ENCODE data around the gene PLXDC2. TPM values are rescaled to one million over a fixed set of nuclear protein-coding genes. Genes with fewer than 3 reads are reported as not detected.

PLXDC2 gene
- total RNA-seq, 1 experiment from 2014 or later: 0.20 TPM

DNA sequence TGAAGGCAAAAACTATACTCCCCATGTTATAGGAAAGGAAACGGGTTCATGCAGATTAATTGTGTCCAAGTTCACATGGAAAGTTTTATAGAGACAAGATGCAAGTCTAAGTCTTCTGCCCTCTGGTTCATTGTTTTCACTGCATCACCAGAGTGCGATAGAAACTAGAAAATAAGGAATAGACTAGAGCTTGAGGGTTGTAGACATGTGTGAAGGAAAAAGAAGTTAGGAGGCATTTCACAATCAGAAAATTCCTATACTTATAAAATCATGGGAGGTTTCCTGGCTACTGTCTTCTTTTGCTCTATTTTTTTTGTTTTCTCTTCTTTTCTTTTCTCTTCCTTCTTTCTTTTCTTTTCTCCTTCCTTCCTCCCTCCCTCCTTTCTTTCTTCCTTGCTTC lies 329.8 kb downstream of the PLXDC2 start:
- Histone ChIP-seq H3K4me2 (ENCODE audit: low read length) (no peak overlapping the region), H2AFZ (ENCODE audit: low read depth, low read length, poor library complexity, severe bottlenecking) (no peak overlapping the region), H4K20me1 (ENCODE audit: insufficient read depth) (no peaks in the 10 kb centered on the region), H3K4me3 (replicated peaks in 1 of 2; ENCODE audit: low read depth in 1 of 2, low read length in 2 of 2) (no peak overlapping the region), H3K36me3 (ENCODE audit: control insufficient read depth in 1 of 2, insufficient read depth in 2 of 2, low read length in 2 of 2) (no peaks in the 10 kb centered on the region), H3K9me3 (ENCODE audit: control insufficient read depth in 1 of 2, insufficient read depth in 1 of 2, low read depth in 1 of 2, low read length in 2 of 2) (peaks cover under 1 to 7% of the 10 kb centered on the region in 2 experiments; a peak in 2 of 4 replicates), H3K27ac (ENCODE audit: low read depth, low read length) (no peak overlapping the region), H3K27me3 (ENCODE audit: insufficient read depth, low read length) (no peaks in the 10 kb centered on the region), H3K9ac (ENCODE audit: low read length) (no peak overlapping the region), H3K79me2 (ENCODE audit: insufficient read depth, low read length) (no peaks in the 10 kb centered on the region), H3K4me1 (ENCODE audit: control insufficient read depth in 1 of 2, insufficient read depth in 2 of 2, low read length in 2 of 2) (no peaks in the 10 kb centered on the region), H3K9me2 (ENCODE audit: insufficient read depth) (no peaks in the 10 kb centered on the region)
- intact Hi-C loops (cut with micrococcal nuclease): no loop called here
- ATAC-seq (no peak), DNase-seq (ENCODE audit: low read depth, low spot score) (no peak)
- ChIA-PET RAD21 (ENCODE audit: low non-redundant PET in 1 of 2, low total read pairs in 2 of 2, uncharacterized antibody in 2 of 2, unreplicated experiment in 2 of 2) (no interaction called here), CTCF (no interaction called here), POLR2A (no interaction called here)
- no TSS peak for BruUV-seq (replicated peaks)
- TF ChIP-seq, protein P1, sequence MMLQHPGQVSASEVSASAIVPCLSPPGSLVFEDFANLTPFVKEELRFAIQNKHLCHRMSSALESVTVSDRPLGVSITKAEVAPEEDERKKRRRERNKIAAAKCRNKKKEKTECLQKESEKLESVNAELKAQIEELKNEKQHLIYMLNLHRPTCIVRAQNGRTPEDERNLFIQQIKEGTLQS (IDR thresholded peaks at IDR 0.05): no peak
- TF ChIP-seq YY1 (IDR thresholded peaks at IDR 0.05; ENCODE audit: extremely low read depth, insufficient replicate concordance, low read depth, low read length): no peak
- TF ChIP-seq CBX3 (IDR thresholded peaks at IDR 0.05; ENCODE audit: low read depth): no peak
- TF ChIP-seq JUND (IDR thresholded peaks at IDR 0.05): no peak
- TF ChIP-seq EZH2 (IDR thresholded peaks at IDR 0.05): no peak
- TF ChIP-seq, protein P2, sequence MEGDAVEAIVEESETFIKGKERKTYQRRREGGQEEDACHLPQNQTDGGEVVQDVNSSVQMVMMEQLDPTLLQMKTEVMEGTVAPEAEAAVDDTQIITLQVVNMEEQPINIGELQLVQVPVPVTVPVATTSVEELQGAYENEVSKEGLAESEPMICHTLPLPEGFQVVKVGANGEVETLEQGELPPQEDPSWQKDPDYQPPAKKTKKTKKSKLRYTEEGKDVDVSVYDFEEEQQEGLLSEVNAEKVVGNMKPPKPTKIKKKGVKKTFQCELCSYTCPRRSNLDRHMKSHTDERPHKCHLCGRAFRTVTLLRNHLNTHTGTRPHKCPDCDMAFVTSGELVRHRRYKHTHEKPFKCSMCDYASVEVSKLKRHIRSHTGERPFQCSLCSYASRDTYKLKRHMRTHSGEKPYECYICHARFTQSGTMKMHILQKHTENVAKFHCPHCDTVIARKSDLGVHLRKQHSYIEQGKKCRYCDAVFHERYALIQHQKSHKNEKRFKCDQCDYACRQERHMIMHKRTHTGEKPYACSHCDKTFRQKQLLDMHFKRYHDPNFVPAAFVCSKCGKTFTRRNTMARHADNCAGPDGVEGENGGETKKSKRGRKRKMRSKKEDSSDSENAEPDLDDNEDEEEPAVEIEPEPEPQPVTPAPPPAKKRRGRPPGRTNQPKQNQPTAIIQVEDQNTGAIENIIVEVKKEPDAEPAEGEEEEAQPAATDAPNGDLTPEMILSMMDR (IDR thresholded peaks at IDR 0.05 in 2 of 3, conservative IDR thresholded peaks at IDR 0.05 in 1 of 3; ENCODE audit: borderline replicate concordance in 1 of 3, insufficient read depth in 1 of 3, low read depth in 2 of 3, low read length in 2 of 3): no peak
- TF ChIP-seq CEBPB (IDR thresholded peaks at IDR 0.05; ENCODE audit: low read depth): no peak
- no peak for TF ChIP-seq SIN3A (IDR thresholded peaks at IDR 0.05; ENCODE audit: low read depth)
- TF ChIP-seq, protein P3, sequence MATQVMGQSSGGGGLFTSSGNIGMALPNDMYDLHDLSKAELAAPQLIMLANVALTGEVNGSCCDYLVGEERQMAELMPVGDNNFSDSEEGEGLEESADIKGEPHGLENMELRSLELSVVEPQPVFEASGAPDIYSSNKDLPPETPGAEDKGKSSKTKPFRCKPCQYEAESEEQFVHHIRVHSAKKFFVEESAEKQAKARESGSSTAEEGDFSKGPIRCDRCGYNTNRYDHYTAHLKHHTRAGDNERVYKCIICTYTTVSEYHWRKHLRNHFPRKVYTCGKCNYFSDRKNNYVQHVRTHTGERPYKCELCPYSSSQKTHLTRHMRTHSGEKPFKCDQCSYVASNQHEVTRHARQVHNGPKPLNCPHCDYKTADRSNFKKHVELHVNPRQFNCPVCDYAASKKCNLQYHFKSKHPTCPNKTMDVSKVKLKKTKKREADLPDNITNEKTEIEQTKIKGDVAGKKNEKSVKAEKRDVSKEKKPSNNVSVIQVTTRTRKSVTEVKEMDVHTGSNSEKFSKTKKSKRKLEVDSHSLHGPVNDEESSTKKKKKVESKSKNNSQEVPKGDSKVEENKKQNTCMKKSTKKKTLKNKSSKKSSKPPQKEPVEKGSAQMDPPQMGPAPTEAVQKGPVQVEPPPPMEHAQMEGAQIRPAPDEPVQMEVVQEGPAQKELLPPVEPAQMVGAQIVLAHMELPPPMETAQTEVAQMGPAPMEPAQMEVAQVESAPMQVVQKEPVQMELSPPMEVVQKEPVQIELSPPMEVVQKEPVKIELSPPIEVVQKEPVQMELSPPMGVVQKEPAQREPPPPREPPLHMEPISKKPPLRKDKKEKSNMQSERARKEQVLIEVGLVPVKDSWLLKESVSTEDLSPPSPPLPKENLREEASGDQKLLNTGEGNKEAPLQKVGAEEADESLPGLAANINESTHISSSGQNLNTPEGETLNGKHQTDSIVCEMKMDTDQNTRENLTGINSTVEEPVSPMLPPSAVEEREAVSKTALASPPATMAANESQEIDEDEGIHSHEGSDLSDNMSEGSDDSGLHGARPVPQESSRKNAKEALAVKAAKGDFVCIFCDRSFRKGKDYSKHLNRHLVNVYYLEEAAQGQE (IDR thresholded peaks at IDR 0.05; ENCODE audit: low read depth): no peak

All from HCT116 (cell line).